HS-5 (cell line): ENCODE data around the gene INMT.

ENCODE experiments used
- DNase-seq: peaks from one replicate; pipeline ENCODE4 v3.0.0-alpha.2; 2012; ENCODE audit warnings: low read depth

INMT gene

GRCh38 chr7:30752979-30753378, 1.0 kb downstream of the INMT start:
- DNase-seq, result no peak

- DNase-seq, result no peak
Observed at GRCh38 chr7:30754315-30754877, 2.5 kb downstream of the INMT start.

- DNase-seq, result no peak
Observed at GRCh38 chr7:30755384-30756154, 3.6 kb downstream of the INMT start.

- no peak for DNase-seq
Observed at GRCh38 chr7:30757342-30757692, 5.4 kb downstream of the INMT start.

GRCh38 chr7:30760514-30761213, 8.7 kb downstream of the INMT start:
- DNase-seq, result no peak

GRCh38 chr7:30761214-30762156, 9.6 kb downstream of the INMT start:
- no peak for DNase-seq

GRCh38 chr7:30764030-30764975, 12.4 kb downstream of the INMT start:
- DNase-seq, result no peak

GRCh38 chr7:30765408-30765807, 13.5 kb downstream of the INMT start:
- DNase-seq, result no peak

GRCh38 chr7:30770845-30771173, 18.9 kb downstream of the INMT start:
- no peak for DNase-seq

- DNase-seq, result no peak
Observed at GRCh38 chr7:30771174-30771879, 19.4 kb downstream of the INMT start, which contains the start of gene MINDY4. Gene MINDY4, plus strand, starts transcription at chr7:30771417. Its CDS starts 77 bp downstream, at chr7:30771494.

GRCh38 chr7:30771880-30772425, 20.0 kb downstream of the INMT start:
- DNase-seq, result no peak

- no peak for DNase-seq
Observed at GRCh38 chr7:30772984-30773383, 21.0 kb downstream of the INMT start.

GRCh38 chr7:30775992-30776391, 24.1 kb downstream of the INMT start:
- DNase-seq, result no peak

- DNase-seq, result no peak
Observed at GRCh38 chr7:30776971-30777370, 25.0 kb downstream of the INMT start.

GRCh38 chr7:30778255-30779025, 26.5 kb downstream of the INMT start:
- DNase-seq, result no peak

GRCh38 chr7:30779574-30779973, 27.6 kb downstream of the INMT start:
- no peak for DNase-seq

- DNase-seq, result no peak
Observed at GRCh38 chr7:30780941-30781340, 29.0 kb downstream of the INMT start.

- no peak for DNase-seq
Observed at GRCh38 chr7:30782690-30783089, 30.8 kb downstream of the INMT start.

GRCh38 chr7:30785786-30786185, 33.9 kb downstream of the INMT start:
- DNase-seq, result no peak
